SU-DHL-6 (cell line): Measurements from ENCODE around the gene C1orf232.

ENCODE experiments used
- H2AFZ ChIP-seq: fragments of 200-600 bp; sonication (generic); 2 replicates; pipeline ENCODE4 v1.6.1; 2014; ENCODE audit warnings: low read depth, mild to moderate bottlenecking, moderate library complexity, mixed read lengths, antibody characterized with exemption, low read length; ENCODE audit not compliant: severe bottlenecking
- H3F3A ChIP-seq: fragments of 200-600 bp; shearing (Covaris generic); 2 replicates; pipeline ENCODE4 v1.6.0; 2016; ENCODE audit warnings: antibody characterized with exemption, mild to moderate bottlenecking; ENCODE audit not compliant: insufficient read depth
- H3K27ac ChIP-seq: fragments of 200-600 bp; sonication (generic); 2 replicates; pipeline ENCODE4 v1.5.1; 2016; ENCODE audit warnings: low read depth, mild to moderate bottlenecking, low read length, moderate library complexity, mixed read lengths
- H3K27me3 ChIP-seq: fragments of 200-600 bp; sonication (generic), shearing (Covaris generic); 2 replicates; pipeline ENCODE4 v1.6.0; 2014; ENCODE audit warnings: mild to moderate bottlenecking, low read length
- H3K36me3 ChIP-seq: fragments of 200-600 bp; sonication (generic); 2 replicates; pipeline ENCODE4 v1.6.1; 2014; ENCODE audit warnings: mild to moderate bottlenecking, low read length, mixed read lengths
- H3K4me2 ChIP-seq: fragments of 300-600, 200-600 bp; shearing (Covaris generic), sonication (generic); 2 replicates; pipeline ENCODE4 v1.6.0; 2014; ENCODE audit warnings: low read length, low read depth, mild to moderate bottlenecking; ENCODE audit not compliant: poor library complexity, severe bottlenecking
- H3K4me3 ChIP-seq: fragments of 200-600 bp; sonication (generic); 2 replicates; pipeline ENCODE4 v1.5.1; 2014; ENCODE audit warnings: antibody characterized with exemption, low read length, mild to moderate bottlenecking, mixed read lengths; ENCODE audit not compliant: insufficient read depth, poor library complexity, severe bottlenecking
- H3K79me2 ChIP-seq: fragments of 200-600 bp; sonication (generic); 2 replicates; pipeline ENCODE4 v1.6.1; 2014; ENCODE audit warnings: mild to moderate bottlenecking, low read length, moderate library complexity; ENCODE audit not compliant: insufficient read depth
- H3K9ac ChIP-seq: fragments of 200-600 bp; sonication (generic); 2 replicates; pipeline ENCODE4 v1.7.0; 2014; ENCODE audit warnings: mild to moderate bottlenecking, low read length
- H3K9me2 ChIP-seq: fragments of 200-600 bp; sonication (generic); replicated peaks from 2 replicates; pipeline ENCODE4 v1.6.1; 2014; ENCODE audit warnings: low read length; ENCODE audit not compliant: insufficient read depth
- H3K9me3 ChIP-seq: fragments of 200-600 bp; sonication (generic); 2 replicates; pipeline ENCODE4 v1.6.1; 2014; ENCODE audit warnings: low read length, mixed read lengths; ENCODE audit not compliant: insufficient read depth
- H4K20me1 ChIP-seq: fragments of 200-600 bp; sonication (generic); 2 replicates; pipeline ENCODE4 v1.6.1; 2014; ENCODE audit warnings: low read depth, mild to moderate bottlenecking, antibody characterized with exemption, low read length, moderate library complexity, mixed read lengths
- EZH2phosphoT487 ChIP-seq: fragments of 200-600 bp; sonication (generic), shearing (Covaris generic); conservative IDR thresholded peaks from 2 replicates; pipeline ENCODE4 v1.6.1; 2018; ENCODE audit warnings: mild to moderate bottlenecking, antibody characterized with exemption, low read length, moderate library complexity, mixed read lengths
- TF ChIP-seq, protein P1 (sequence below): fragments of 200-600 bp; sonication (generic); IDR thresholded peaks from one replicate; pipeline ENCODE4 v1.5.1; 2017; ENCODE audit warnings: antibody characterized with exemption, mild to moderate bottlenecking, low read length, moderate library complexity; ENCODE audit not compliant: insufficient read depth, poor library complexity, severe bottlenecking

Gene C1orf232

DNA sequence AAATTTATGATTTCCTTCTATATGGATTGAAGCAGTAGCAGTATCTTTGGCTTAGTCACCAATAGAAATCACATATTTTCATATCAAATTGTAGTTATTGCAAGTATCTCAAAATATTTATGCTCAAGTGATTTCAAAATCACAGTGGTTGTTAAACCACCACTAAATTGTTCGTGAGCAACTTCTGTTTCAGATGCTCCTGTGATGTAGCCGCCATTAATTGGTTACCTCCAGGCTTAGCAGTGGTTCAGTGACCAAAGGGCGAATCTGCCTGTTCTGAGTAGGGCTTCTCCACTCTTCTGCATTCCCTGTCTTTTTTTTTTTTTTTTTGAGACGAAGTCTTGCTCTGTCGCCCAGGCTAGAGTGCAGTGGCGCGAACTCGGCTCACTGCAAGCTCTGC is 6.6 kb upstream of the C1orf232 start:
- H3K9me2 ChIP-seq, result no peaks in the 10 kb centered on the region
- no peaks in the 10 kb centered on the region for H3K9me3 ChIP-seq
- no peak overlapping the region for H3K4me2 ChIP-seq
- H2AFZ ChIP-seq, result no peak overlapping the region
- H3F3A ChIP-seq, result 0 out of 2 replicates have a peak, but pooled peaks cover 6% of the 10 kb centered on the region
- no peak for TF ChIP-seq EZH2phosphoT487
- TF ChIP-seq, protein P1, sequence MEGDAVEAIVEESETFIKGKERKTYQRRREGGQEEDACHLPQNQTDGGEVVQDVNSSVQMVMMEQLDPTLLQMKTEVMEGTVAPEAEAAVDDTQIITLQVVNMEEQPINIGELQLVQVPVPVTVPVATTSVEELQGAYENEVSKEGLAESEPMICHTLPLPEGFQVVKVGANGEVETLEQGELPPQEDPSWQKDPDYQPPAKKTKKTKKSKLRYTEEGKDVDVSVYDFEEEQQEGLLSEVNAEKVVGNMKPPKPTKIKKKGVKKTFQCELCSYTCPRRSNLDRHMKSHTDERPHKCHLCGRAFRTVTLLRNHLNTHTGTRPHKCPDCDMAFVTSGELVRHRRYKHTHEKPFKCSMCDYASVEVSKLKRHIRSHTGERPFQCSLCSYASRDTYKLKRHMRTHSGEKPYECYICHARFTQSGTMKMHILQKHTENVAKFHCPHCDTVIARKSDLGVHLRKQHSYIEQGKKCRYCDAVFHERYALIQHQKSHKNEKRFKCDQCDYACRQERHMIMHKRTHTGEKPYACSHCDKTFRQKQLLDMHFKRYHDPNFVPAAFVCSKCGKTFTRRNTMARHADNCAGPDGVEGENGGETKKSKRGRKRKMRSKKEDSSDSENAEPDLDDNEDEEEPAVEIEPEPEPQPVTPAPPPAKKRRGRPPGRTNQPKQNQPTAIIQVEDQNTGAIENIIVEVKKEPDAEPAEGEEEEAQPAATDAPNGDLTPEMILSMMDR, result no peak
- no peaks in the 10 kb centered on the region for H3K36me3 ChIP-seq
- no peaks in the 10 kb centered on the region for H4K20me1 ChIP-seq
- no peak overlapping the region for H3K4me3 ChIP-seq
- no peaks in the 10 kb centered on the region for H3K27me3 ChIP-seq
- H3K9ac ChIP-seq, result no peak overlapping the region
- no peak overlapping the region for H3K27ac ChIP-seq
- H3K79me2 ChIP-seq, result peaks cover 6% of the 10 kb centered on the region

DNA sequence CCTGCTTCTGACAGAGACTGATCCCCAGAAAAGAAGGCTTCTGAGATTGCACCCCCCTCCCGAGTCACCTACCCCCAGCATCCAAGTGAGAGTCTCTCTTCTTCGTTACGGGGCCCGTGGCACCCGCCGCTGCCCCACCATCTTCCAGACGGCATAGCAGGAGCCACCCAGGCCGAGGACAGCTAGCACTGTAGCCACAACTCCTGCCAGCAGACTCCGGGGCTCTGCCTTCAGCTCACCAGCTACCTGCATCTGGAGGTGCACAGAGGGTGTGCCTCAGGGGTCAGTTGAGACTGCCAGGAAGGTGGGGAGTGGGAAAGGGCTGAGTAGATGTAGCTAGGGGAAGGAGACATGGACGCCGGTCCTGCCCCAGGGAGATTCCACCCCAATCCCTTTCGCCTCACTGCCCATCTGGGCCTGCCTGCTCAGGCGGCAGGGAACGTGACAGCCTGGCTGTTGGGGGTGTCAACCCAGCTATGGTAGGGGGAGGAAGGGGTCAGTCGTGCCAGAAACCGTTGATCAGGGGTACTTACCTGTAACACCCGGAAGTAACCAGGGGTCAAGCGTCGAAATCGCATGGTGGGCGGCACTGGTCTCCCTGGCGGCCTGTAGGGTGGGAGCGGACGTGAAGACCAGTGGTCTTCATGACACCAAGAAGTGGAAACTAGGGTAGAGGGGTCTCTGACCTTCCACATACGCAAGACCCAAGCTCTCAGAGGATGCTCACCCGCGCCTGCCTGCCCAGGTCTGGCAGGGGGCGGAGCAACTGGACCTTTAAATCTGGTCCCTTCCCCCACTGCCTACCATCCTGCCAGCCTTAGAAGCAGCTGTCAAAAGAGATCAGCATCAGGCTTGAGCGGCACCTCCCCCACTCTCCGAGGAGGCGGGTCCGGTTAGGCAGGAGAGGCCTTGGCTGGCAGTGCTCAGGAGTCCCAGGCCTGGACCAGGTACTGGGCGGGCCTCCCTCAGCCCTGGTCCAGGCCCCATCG is 2.6 kb upstream of the C1orf232 start, which contains the start of gene ZNF593OS:
Gene ZNF593OS (minus strand): TSS at position 749 of the 989 bp plus-strand sequence. CDS start 171 bp downstream, at position 578.
- H3K79me2 ChIP-seq, result peaks cover 11% of the 10 kb centered on the region
- H2AFZ ChIP-seq, result no peak within 1 kb of the TSS
- 0 out of 2 replicates have a peak, but pooled peaks cover 6% of the 10 kb centered on the region for H3F3A ChIP-seq
- no peaks in the 10 kb centered on the region for H3K9me3 ChIP-seq
- H3K4me2 ChIP-seq, result peak within 1 kb of the TSS; percentile 84
- TF ChIP-seq, protein P1, result no peak
- TF ChIP-seq EZH2phosphoT487, result no peak
- no peak within 1 kb of the TSS for H3K27ac ChIP-seq
- no peaks in the 10 kb centered on the region for H3K36me3 ChIP-seq
- H3K4me3 ChIP-seq, result peak within 1 kb of the TSS; percentile 98
- H3K27me3 ChIP-seq, result no peaks in the 10 kb centered on the region
- H3K9me2 ChIP-seq, result no peaks in the 10 kb centered on the region
- H4K20me1 ChIP-seq, result no peaks in the 10 kb centered on the region
- H3K9ac ChIP-seq, result peak within 1 kb of the TSS; percentile 99

DNA sequence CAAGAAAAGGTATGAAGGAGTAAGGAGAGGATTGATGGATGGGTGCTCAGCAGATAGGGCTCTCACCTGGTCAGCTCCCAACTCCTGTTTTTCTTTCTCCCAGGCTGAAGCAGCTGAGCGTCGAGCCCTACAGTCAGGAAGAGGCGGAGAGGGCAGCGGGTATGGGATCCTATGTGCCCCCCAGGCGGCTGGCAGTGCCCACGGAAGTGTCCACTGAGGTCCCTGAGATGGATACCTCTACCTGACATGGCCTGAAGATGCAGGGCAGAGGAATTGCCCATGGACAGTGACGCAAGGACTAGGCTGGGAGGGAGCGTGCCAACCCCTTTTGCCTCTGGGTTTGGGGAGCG is 1.7 kb upstream of the C1orf232 start:
- Histone ChIP-seq H3K9me2 (no peaks in the 10 kb centered on the region), H3K9ac (peak overlapping the region; percentile 99), H3K9me3 (no peaks in the 10 kb centered on the region), H3F3A (0 out of 2 replicates have a peak, but pooled peaks cover 6% of the 10 kb centered on the region), H4K20me1 (no peaks in the 10 kb centered on the region), H2AFZ (peak overlapping the region; percentile 78), H3K4me3 (peak overlapping the region; percentile 98), H3K79me2 (peaks cover 11% of the 10 kb centered on the region), H3K36me3 (no peaks in the 10 kb centered on the region), H3K4me2 (peak overlapping the region; percentile 84), H3K27me3 (no peaks in the 10 kb centered on the region), H3K27ac (peak overlapping the region; percentile 33; the same call in 1 of the 2 replicates)
- no peak for TF ChIP-seq EZH2phosphoT487
